ENCODE results near the gene ATP5MC2.
"Not testable (repeated sequence)": the region's sequence is repeated elsewhere in the genome, so short reads cannot be mapped to it uniquely, and the experiment has no call there.

ATP5MC2 gene

GRCh38 chr12:53675701-53676607 lies at the start of gene ATP5MC2:
Gene ATP5MC2 (minus strand): TSS chr12:53676083. CDS start chr12:53672614, 3,469 bp downstream.
- peak; percentile 98 for DNase-seq

DNA sequence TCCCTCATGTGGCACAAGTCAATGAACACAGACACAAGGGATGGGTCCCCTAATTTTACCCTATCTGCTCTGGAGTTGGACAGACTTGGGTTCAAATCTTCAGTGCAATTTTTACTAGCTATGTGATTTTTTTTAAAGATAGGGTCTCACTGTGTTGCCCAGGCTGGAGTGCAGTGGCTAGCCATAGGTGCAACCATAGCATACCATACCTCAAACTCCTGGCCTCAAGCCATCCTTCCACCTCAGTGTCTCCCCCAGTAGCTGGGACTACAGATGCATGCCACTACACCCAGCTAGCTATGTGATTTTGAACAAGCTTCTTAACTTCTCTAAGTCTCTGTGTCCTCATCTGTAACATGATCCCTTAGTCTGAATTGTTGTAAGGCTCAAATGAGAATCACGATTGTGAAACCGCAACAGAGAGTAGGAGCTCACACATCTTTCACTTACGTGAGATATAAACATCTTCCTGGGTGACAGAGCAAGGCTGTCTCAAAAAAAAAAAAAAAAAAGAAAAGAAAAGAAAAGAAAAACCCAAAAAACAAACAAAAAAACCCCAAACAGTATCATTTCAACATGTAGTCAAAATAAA lies 46.7 kb upstream of the ATP5MC2 start:
- no peak for DNase-seq

GRCh38 chr12:53720946-53721345 lies 45.1 kb upstream of the ATP5MC2 start:
- DNase-seq: no peak

- DNase-seq: no peak
Observed at GRCh38 chr12:53719649-53720048, 43.8 kb upstream of the ATP5MC2 start.

GRCh38 chr12:53718567-53718966 lies 42.7 kb upstream of the ATP5MC2 start:
- not testable (repeated sequence) for DNase-seq

DNA sequence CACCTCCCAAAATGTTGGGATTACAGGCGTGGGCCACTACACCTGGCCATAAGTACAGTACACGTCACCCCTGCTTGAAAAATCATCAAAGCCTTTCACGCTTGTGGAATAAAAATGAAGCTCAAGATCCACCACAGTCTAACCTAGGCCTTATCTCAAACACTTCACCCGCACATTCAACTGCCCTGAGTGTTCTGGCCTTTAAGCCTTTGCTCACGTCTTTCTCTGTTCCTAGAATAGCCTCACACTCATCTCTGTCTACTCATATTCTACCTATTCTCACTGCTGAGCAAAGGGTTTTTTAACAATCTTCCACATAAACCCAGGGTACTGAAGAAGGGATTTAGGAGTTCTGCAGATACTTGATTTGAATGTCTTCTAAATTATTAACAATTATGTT lies 41.4 kb upstream of the ATP5MC2 start:
- DNase-seq: no peak

DNA sequence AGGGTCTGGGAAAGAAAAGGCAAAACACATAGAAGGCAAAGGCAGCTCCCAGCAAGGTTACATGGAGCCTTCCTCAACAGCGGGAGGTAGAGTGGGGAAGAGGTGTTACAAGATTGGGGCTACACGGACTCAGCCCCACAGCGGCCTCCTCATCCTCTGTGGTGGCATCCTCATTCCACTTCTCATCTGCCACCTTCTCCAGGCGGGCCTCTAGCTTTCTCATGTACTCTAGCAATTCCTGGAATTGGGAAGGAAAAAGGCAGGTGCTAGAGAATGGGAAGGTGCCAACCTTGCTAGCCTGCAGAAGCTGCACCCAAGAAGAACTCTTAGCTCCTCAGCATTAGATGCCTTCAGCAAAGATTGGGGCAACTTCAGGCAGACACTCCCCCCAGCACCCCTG lies 38.1 kb upstream of the ATP5MC2 start:
- no peak for DNase-seq

DNA sequence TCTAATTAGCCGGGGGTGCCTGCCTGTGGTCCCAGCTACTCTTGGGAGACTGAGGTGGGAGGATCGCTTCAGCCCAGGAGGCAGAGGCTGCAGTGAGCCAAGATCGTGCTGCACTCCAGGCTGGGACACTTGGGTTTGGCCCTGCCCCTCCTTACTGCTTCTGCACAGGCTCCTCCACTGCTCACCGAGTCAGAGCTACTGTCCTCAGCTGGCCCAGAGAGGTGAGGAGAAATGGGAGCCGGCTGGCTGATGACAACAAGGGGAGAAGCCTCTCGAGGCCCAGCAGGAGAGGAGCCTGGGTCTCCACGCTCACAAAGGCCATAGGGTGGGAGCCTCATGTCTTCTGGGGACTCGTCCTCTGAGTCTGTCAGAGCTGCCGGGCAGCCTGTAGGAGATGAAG lies 37.6 kb upstream of the ATP5MC2 start:
- DNase-seq: no peak

- no peak for DNase-seq
Observed at GRCh38 chr12:53712059-53712643, 36.3 kb upstream of the ATP5MC2 start.

DNA sequence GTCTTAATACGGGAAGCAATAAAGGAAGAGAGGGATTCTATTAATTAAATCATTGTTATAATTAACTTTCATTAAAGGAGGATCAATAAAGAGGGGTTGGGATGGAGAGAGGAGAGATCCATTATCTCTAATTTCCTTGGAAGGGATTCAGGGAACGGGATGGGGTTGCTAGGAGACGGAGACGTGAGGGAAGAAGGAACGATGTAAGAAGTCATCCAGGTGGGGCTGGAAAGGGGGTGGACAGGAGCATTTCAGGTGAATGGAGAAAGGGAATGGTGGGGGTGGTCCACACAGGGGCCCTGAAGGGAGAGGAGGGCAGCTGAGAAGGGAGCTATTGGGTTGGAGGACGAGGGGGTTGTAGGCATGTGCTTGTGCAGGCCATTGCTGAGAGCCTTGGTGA lies 34.2 kb upstream of the ATP5MC2 start:
- DNase-seq: no peak

DNA sequence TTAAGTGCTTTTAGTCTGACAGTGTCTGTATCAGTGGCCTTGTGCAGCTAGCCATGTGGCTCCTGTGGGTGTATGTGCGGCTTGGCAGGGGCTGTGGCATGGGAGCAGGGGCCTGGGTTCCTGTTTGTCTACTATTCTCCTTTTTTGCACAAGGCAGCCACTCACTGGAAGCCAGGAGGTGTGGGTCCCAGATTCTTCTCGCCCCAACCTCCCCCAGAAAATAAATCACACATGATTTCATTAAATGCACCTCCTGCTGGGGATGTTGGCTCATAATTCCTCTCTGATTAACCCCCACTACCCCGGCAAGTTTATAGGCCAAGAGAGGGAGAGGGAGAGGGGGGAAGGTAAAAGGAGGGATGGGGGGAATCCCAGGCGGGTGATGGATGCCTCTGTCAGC lies 33.8 kb upstream of the ATP5MC2 start:
- no peak for DNase-seq

GRCh38 chr12:53706080-53706479 lies 30.2 kb upstream of the ATP5MC2 start:
- no peak for DNase-seq

GRCh38 chr12:53703756-53704155 lies 27.9 kb upstream of the ATP5MC2 start:
- no peak for DNase-seq

- DNase-seq: peak; percentile 52
Observed at GRCh38 chr12:53701518-53702264, 25.8 kb upstream of the ATP5MC2 start.

DNA sequence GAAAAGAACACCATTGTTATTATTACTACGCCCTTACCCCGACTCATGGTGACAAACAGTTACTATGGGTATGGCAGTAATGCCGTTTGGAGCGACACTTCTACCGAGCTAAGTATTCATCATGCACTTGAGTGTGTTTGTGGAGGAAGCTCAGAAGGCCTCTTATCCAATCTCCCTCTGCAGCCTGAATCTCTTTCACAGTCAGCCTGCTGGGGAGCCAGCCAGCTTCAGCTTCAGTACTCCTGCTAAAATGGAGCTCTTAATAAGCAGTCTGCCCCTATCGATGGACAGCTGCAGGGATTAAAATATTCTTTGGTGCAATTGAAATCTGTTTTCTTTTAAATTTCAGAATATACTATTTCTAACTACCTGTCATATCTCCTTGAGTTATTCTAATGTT lies 24.7 kb upstream of the ATP5MC2 start:
- DNase-seq: no peak

- no peak for DNase-seq
Observed at GRCh38 chr12:53699678-53700025, 23.8 kb upstream of the ATP5MC2 start.

DNA sequence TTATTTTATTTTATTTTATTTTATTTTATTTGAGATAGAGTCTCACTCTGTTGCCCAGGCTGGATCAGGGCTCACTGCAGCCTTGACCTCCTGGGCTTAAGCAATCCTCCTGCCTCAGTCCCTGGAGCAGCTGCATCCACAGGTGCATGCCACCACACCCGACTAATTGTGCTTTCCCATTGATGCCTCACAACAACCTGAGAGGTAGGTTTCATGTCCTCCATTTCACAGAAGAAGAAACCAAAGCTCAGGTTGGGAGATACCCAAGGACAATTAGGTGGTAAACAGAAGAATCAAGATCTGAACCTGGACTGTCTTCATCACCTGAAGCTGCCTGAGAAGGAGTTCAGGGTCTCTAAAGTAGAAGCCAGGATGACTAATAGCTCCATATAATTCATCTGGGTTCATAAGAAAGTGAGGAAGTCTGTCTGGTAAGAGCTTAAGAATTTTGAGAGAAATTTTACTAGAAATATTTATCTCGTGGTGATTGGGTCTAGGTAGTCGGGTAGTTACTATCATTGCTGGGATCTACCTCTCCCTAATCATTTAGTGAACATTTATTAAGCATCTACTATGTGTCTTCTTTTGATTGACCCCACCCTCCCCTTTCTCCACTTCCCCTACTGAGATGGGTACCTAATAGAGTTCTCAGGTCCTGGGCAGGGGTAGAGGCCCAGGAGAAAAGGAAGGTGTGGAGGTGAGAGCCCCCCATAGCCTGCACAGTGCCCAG lies 23.2 kb upstream of the ATP5MC2 start:
- DNase-seq: no peak

DNA sequence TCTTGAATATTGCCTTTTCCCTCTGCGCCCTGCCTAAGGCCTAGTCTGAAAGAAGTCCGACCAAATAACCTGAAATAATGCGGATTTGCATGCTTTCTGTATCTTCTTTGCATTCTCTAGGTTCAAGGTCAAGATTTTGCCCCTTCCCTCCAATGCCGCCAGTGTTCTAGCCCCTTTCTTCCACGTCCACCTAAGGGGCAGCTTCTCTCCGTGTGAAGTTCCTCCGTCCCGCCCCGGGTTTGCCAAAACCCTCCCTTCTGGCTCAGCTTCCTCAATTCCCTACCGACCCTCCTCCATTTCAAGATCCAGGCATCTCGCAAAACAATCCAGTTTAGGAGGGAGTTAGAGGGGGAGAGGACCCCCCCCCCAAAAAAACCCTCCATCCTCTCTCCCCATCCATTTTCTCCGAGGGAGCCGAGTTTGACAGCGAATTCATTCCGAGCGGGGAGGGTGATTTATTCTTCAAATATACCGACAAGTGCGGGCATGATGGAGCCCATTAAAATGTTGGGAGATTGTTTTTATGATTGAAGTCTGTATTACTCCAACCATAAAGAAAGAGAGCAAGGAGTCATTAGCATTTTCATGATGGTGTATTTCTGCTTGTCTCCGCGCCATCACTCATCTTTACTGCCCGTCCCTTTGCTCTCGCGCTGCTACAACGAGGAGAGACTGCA lies 20.9 kb upstream of the ATP5MC2 start:
- DNase-seq: no peak

GRCh38 chr12:53696285-53696654 lies 20.4 kb upstream of the ATP5MC2 start:
- DNase-seq: peak; percentile 92

- no peak for DNase-seq
Observed at GRCh38 chr12:53695152-53696145, 19.6 kb upstream of the ATP5MC2 start.

DNA sequence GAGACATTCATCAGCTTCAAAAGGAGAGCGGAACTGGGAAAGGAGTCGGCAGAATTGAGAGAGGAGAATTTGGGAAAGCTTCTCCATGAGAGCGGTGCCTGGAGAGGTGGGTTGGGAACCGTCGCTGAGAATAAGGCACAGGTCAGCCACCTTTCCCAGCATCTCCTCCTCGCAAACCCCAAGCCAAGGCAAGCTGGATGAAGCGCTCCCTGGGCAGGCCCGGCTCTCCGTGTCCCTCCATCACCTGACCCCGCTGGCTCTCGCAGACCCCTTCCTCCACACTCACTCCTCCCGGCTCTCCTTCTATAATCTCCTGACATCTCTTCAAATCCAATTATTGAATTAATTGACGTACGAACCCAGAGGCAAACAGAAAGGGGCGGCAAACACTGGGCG lies 18.9 kb upstream of the ATP5MC2 start:
- no peak for DNase-seq

Data from NCI-H748 treated with DMSO at 0.1 percent for 48 hours (cell line).